IMR-90 (cell line): ENCODE results near the gene AFF2.

Source experiments
- CTCF ChIP-seq: conservative IDR thresholded peaks from 2 replicates; pipeline ENCODE4 v1.5.1; 2012; ENCODE audit warnings: mild to moderate bottlenecking, low read depth, low read length, improper control_type of control experiment
- MAFK ChIP-seq: IDR thresholded peaks from 2 replicates; pipeline ENCODE4 v1.6.1; 2012; ENCODE audit warnings: low read depth, low read length, improper control_type of control experiment
- POLR2A ChIP-seq: IDR thresholded peaks from 2 replicates; pipeline ENCODE4 v1.6.1; 2012; ENCODE audit warnings: mild to moderate bottlenecking, low read depth, low read length
- RAD21 ChIP-seq: IDR thresholded peaks from 2 replicates; pipeline ENCODE4 v1.6.1; 2012; ENCODE audit warnings: low read length, improper control_type of control experiment
- SMC3 ChIP-seq: fragments of 150-350 bp; IDR thresholded peaks from 2 replicates; pipeline ENCODE4 v1.6.1; 2016; ENCODE audit warnings: low read depth, mild to moderate bottlenecking, antibody characterized with exemption, low read length, moderate library complexity
- USF2 ChIP-seq: fragments of 150-350 bp; IDR thresholded peaks from 2 replicates; pipeline ENCODE4 v1.6.1; 2017; ENCODE audit warnings: mild to moderate bottlenecking, antibody characterized with exemption, low read length, low read depth

- TF ChIP-seq SMC3, result no peak
- no peak for TF ChIP-seq CTCF
- TF ChIP-seq USF2, result no peak
- no peak for TF ChIP-seq RAD21
- no peak for TF ChIP-seq POLR2A
- no peak for TF ChIP-seq MAFK
Observed at GRCh38 chrX:148723551-148723950, 223.1 kb downstream of the AFF2 start.
